Smooth muscle cell (in vitro differentiated cells): ENCODE measurements around the gene STRIP2. TPM values are rescaled to one million over a fixed set of nuclear protein-coding genes. Genes with fewer than 3 reads are reported as not detected.
"Not testable (repeated sequence)": the region's sequence is repeated elsewhere in the genome, so short reads cannot be mapped to it uniquely, and the experiment has no call there.

Experiments used
- DNase-seq: peaks from one replicate; lab custom pipeline; 2025; ENCODE audit not compliant: unreplicated experiment; lab: John Stamatoyannopoulos, UW
- H2AFZ ChIP-seq: fragments of 200-600 bp; sonication (generic); 2 replicates; pipeline ENCODE4 v1.6.0; 2016; ENCODE audit warnings: antibody characterized with exemption, low read depth, mild to moderate bottlenecking
- H3F3A ChIP-seq: fragments of 200-600 bp; sonication (generic); 2 replicates; pipeline ENCODE4 v1.6.0; 2017; ENCODE audit warnings: antibody characterized with exemption, low read depth
- H3K27ac ChIP-seq: fragments of 200-600 bp; sonication (generic); 2 replicates; pipeline ENCODE4 v1.5.1; 2016; ENCODE audit warnings: low read depth, mild to moderate bottlenecking
- H3K27me3 ChIP-seq: fragments of 200-600 bp; sonication (generic); 2 replicates; pipeline ENCODE4 v1.6.1; 2016; ENCODE audit warnings: low read depth, mild to moderate bottlenecking
- H3K36me3 ChIP-seq: fragments of 200-600 bp; sonication (generic); 2 replicates; pipeline ENCODE4 v1.5.1; 2016; ENCODE audit warnings: low read depth
- H3K4me1 ChIP-seq: fragments of 200-600 bp; sonication (generic); 2 replicates; pipeline ENCODE4 v1.5.1; 2016; ENCODE audit warnings: low read depth
- H3K4me2 ChIP-seq: fragments of 200-600 bp; sonication (generic); 2 replicates; pipeline ENCODE4 v1.6.0; 2016; ENCODE audit warnings: mild to moderate bottlenecking
- H3K4me3 ChIP-seq: fragments of 200-600 bp; sonication (generic); 2 replicates; pipeline ENCODE4 v1.5.1; 2016; ENCODE audit warnings: mild to moderate bottlenecking
- H3K79me2 ChIP-seq: fragments of 200-600 bp; sonication (generic); 2 replicates; pipeline ENCODE4 v1.6.0; 2016; ENCODE audit warnings: low read depth, mild to moderate bottlenecking
- H3K9ac ChIP-seq: fragments of 200-600 bp; sonication (generic); 2 replicates; pipeline ENCODE4 v1.6.0; 2016; ENCODE audit warnings: low read depth
- H3K9me3 ChIP-seq: fragments of 200-600 bp; sonication (generic); replicated peaks from 2 replicates; pipeline ENCODE4 v1.5.1; 2016; ENCODE audit warnings: low read depth
- H4K20me1 ChIP-seq: fragments of 200-600 bp; sonication (generic); 2 replicates; pipeline ENCODE4 v1.6.0; 2016; ENCODE audit warnings: low read depth
- WGBS: methylation state at CpG from one replicate; pipeline ENCODE4 v1.1.7; 2016; ENCODE audit warnings: low lambda C conversion rate; 5-methylcytosine and 5-hydroxymethylcytosine counted together
- polyA plus RNA-seq: library from polyadenylated mRNA; unstranded; fragments of >200 nt; fragmentation: Nextera tagmentation; extraction: Ambion mirVana; gene quantifications from 2 replicates; pipeline ENCODE4 v1.2.1, GENCODE V29; 2016
- total RNA-seq: library from RNA; depleted of rRNA; stranded (reverse); fragments of >200 nt; gene quantifications from 2 replicates; pipeline ENCODE4 v1.2.3, GENCODE V29; 2014
- TF ChIP-seq, protein P1 (sequence below): fragments of 200-600 bp; sonication (generic); IDR thresholded peaks from 2 replicates; pipeline ENCODE4 v1.5.1; 2017; ENCODE audit warnings: borderline replicate concordance, mild to moderate bottlenecking, antibody characterized with exemption; ENCODE audit not compliant: insufficient read depth, poor library complexity, severe bottlenecking

Gene STRIP2
- total and polyA plus RNA-seq, 2 experiments from 2014 or later, result 0.39 to 6.9 TPM

GRCh38 chr7:129448608-129449007, 14.4 kb downstream of the STRIP2 start:
- H4K20me1 ChIP-seq, H3K9ac ChIP-seq, H3K4me3 ChIP-seq, H3K79me2 ChIP-seq, H3K27me3 ChIP-seq, H3K9me3 ChIP-seq, H3K4me1 ChIP-seq, H3F3A ChIP-seq, DNase-seq, H3K27ac ChIP-seq, H3K4me2 ChIP-seq, H3K36me3 ChIP-seq, H2AFZ ChIP-seq: not testable (repeated sequence)
- 83% methylated on average over 2 of the region's 2 CpGs for WGBS

GRCh38 chr7:129450295-129450694, 16.1 kb downstream of the STRIP2 start:
- Histone ChIP-seq H3K4me3 (no peak overlapping the region), H3K36me3 (no peaks in the 10 kb centered on the region), H4K20me1 (no peaks in the 10 kb centered on the region), H3K9ac (no peak overlapping the region), H3K27ac (no peak overlapping the region), H3K27me3 (no peaks in the 10 kb centered on the region), H2AFZ (no peak overlapping the region), H3K79me2 (no peaks in the 10 kb centered on the region), H3K4me2 (no peak overlapping the region), H3K4me1 (no peaks in the 10 kb centered on the region), H3K9me3 (no peaks in the 10 kb centered on the region), H3F3A (no peaks in the 10 kb centered on the region)
- no peak for DNase-seq
- TF ChIP-seq, protein P1, sequence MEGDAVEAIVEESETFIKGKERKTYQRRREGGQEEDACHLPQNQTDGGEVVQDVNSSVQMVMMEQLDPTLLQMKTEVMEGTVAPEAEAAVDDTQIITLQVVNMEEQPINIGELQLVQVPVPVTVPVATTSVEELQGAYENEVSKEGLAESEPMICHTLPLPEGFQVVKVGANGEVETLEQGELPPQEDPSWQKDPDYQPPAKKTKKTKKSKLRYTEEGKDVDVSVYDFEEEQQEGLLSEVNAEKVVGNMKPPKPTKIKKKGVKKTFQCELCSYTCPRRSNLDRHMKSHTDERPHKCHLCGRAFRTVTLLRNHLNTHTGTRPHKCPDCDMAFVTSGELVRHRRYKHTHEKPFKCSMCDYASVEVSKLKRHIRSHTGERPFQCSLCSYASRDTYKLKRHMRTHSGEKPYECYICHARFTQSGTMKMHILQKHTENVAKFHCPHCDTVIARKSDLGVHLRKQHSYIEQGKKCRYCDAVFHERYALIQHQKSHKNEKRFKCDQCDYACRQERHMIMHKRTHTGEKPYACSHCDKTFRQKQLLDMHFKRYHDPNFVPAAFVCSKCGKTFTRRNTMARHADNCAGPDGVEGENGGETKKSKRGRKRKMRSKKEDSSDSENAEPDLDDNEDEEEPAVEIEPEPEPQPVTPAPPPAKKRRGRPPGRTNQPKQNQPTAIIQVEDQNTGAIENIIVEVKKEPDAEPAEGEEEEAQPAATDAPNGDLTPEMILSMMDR, result no peak

DNA sequence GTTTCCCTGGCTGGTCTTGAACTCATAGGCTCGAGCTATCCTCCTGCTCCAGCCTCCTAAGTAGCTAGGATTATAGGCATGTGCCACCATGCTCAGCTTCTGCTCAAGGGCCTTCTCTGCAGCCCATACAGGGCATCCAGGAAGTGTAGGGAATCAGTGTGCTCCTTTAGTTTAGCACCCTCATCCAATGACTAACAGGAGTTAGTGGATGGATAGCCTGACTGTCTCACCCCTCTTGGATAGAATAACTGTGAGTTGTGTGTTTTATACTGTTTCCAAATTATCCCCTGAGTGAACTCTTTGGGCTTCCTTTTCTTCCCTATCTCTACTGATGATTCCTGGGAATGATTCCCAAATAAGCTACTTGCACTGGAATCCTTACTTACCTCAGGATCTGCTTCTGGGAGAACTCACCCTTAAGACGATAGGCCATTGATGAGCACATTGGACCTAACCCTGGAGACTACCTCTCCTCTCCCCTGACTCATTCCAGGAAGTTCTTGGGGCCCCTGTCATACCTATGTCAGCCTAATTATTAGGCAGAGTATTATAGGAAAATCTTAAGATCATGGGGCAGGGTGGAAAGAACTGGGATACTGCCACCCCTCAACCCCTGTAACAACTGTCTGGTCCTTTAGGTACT, 18.5 kb downstream of the STRIP2 start:
- Histone ChIP-seq H3K27me3 (no peaks in the 10 kb centered on the region), H2AFZ (no peak overlapping the region), H3K79me2 (no peaks in the 10 kb centered on the region), H3F3A (no peaks in the 10 kb centered on the region), H3K27ac (no peak overlapping the region), H3K4me3 (no peak overlapping the region), H3K9me3 (no peaks in the 10 kb centered on the region), H4K20me1 (no peaks in the 10 kb centered on the region), H3K4me1 (no peaks in the 10 kb centered on the region), H3K9ac (no peak overlapping the region), H3K4me2 (no peak overlapping the region), H3K36me3 (no peaks in the 10 kb centered on the region)
- DNase-seq, result no peak
- WGBS, result 93% methylated on average over 2 of the region's 2 CpGs
- TF ChIP-seq, protein P1, result no peak

DNA sequence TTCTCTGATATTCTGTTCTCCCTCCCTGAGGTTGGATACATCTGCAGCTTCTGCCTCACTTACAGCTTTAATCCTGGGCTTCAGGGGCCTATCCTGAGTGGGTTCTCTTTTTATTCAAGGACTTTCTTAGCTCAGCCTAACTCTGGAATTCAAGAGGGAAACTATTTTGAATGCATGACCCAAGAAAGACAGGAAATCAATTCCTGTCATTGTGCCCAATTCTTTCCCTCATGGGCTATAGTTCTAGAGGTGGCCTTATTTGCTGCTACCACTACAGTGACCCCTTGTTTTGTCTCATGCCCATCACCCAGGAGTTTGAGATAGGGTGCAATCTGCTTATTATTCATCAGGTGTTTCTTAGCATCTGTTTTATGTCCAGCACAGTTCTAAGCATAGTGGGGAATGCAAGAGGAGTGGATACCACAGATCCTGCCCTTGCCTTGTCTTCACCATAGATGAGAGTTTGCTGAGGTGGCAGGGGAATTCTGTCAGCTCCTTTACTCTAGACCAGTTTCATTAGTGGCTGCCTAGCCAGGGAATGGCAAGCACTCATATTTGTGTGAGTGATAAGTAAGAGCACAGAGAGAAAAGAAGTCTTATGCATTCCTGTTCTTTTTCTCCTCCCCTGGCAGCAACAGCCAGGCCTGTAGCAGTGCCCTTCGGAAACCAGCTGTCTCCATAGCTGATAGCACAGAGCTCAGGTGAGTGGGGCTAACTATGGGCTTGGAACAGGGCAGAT, 19.4 kb downstream of the STRIP2 start:
- Histone ChIP-seq H3K9ac (no peak overlapping the region), H3K4me1 (no peaks in the 10 kb centered on the region), H3K9me3 (no peaks in the 10 kb centered on the region), H3K4me3 (no peak overlapping the region), H3K79me2 (no peaks in the 10 kb centered on the region), H2AFZ (no peak overlapping the region), H3F3A (no peaks in the 10 kb centered on the region), H3K36me3 (no peaks in the 10 kb centered on the region), H3K4me2 (no peak overlapping the region), H4K20me1 (no peaks in the 10 kb centered on the region), H3K27ac (no peak overlapping the region), H3K27me3 (no peaks in the 10 kb centered on the region)
- 81% methylated on average over 1 of the region's 1 CpG for whole genome bisulfite sequencing
- DNase-seq, result no peak
- TF ChIP-seq, protein P1, result no peak
